OCI-LY1 (cell line): ENCODE results near the gene TBPL2.
"Not testable (repeated sequence)": the region's sequence is repeated elsewhere in the genome, so short reads cannot be mapped to it uniquely, and the experiment has no call there.

Source experiments
- H2AFZ ChIP-seq: fragments of 200-600 bp; sonication (generic), shearing (Covaris generic); 2 replicates; pipeline ENCODE4 v1.6.0; 2014; ENCODE audit warnings: antibody characterized with exemption, mild to moderate bottlenecking, low read length
- H3F3A ChIP-seq: fragments of 200-600 bp; sonication (generic), shearing (Covaris generic); 2 replicates; pipeline ENCODE4 v1.6.0; 2014; ENCODE audit warnings: mild to moderate bottlenecking, antibody characterized with exemption, low read length, moderate library complexity; ENCODE audit not compliant: insufficient read depth
- H3K27ac ChIP-seq: fragments of 200-600 bp; sonication (generic); 2 replicates; pipeline ENCODE4 v1.5.1; 2014; ENCODE audit warnings: low read length, mixed run types, mild to moderate bottlenecking, low read depth; ENCODE audit not compliant: poor library complexity, severe bottlenecking
- H3K27me3 ChIP-seq: fragments of 200-600 bp; sonication (generic); 2 replicates; pipeline ENCODE4 v1.6.0; 2014; ENCODE audit warnings: antibody characterized with exemption, mild to moderate bottlenecking, low read length, moderate library complexity; ENCODE audit not compliant: insufficient read depth
- H3K36me3 ChIP-seq: fragments of 200-600 bp; sonication (generic); 2 replicates; pipeline ENCODE4 v1.6.1; 2014; ENCODE audit warnings: mild to moderate bottlenecking, antibody characterized with exemption, low read length, moderate library complexity, mixed read lengths; ENCODE audit not compliant: insufficient read depth
- H3K4me1 ChIP-seq: fragments of 200-600 bp; sonication (generic); 2 replicates; pipeline ENCODE4 v1.5.1; 2014; ENCODE audit warnings: mild to moderate bottlenecking, low read length, moderate library complexity; ENCODE audit not compliant: insufficient read depth, severe bottlenecking
- H3K4me2 ChIP-seq: fragments of 200-600 bp; sonication (generic), shearing (Covaris generic); 2 replicates; pipeline ENCODE4 v1.6.1; 2014; ENCODE audit warnings: low read length
- H3K4me3 ChIP-seq: fragments of 200-600 bp; sonication (generic); 2 replicates; pipeline ENCODE4 v1.5.1; 2014; ENCODE audit warnings: low read length, low read depth, mild to moderate bottlenecking, mixed read lengths; ENCODE audit not compliant: poor library complexity, severe bottlenecking
- H3K79me2 ChIP-seq: fragments of 200-600 bp; shearing (Covaris generic); 2 replicates; pipeline ENCODE4 v1.6.1; 2016; ENCODE audit warnings: mixed run types, low read length, mixed read lengths; ENCODE audit not compliant: insufficient read depth
- H3K9ac ChIP-seq: fragments of 200-600 bp; sonication (generic), shearing (Covaris generic); 2 replicates; pipeline ENCODE4 v1.6.1; 2014; ENCODE audit warnings: mild to moderate bottlenecking, low read length, mixed read lengths
- H3K9me2 ChIP-seq: fragments of 200-600 bp; sonication (generic), shearing (Covaris generic); 2 replicates; pipeline ENCODE4 v1.6.1; 2014; ENCODE audit warnings: low read depth, mild to moderate bottlenecking, low read length, mixed read lengths
- H3K9me3 ChIP-seq: fragments of 200-600 bp; shearing (Covaris generic); 2 replicates; pipeline ENCODE4 v1.6.1; 2014; ENCODE audit warnings: low read length, mixed read lengths
- H4K20me1 ChIP-seq: fragments of 200-600 bp; sonication (generic), shearing (Covaris generic); 2 replicates; pipeline ENCODE4 v1.6.0; 2016; ENCODE audit warnings: mild to moderate bottlenecking, low read length; ENCODE audit not compliant: insufficient read depth
- EZH2 ChIP-seq: fragments of 200-600 bp; sonication (generic), shearing (Covaris generic); IDR thresholded peaks from 2 replicates; pipeline ENCODE4 v1.8.0; 2017; ENCODE audit warnings: borderline replicate concordance, mixed run types, mild to moderate bottlenecking, antibody characterized with exemption, low read length, moderate library complexity, mixed read lengths
- TF ChIP-seq, protein P1 (sequence below): fragments of 200-600 bp; sonication (generic), shearing (Covaris generic); IDR thresholded peaks from 2 replicates; pipeline ENCODE4 v1.5.1; 2017; ENCODE audit warnings: mild to moderate bottlenecking, antibody characterized with exemption, low read length, moderate library complexity, mixed read lengths

TBPL2 gene

GRCh38 chr14:55481769-55482168 is 41.4 kb upstream of the TBPL2 start:
- Histone ChIP-seq H2AFZ (no peak overlapping the region), H3K27me3 (no peaks in the 10 kb centered on the region), H3F3A (no peaks in the 10 kb centered on the region), H3K27ac (no peak overlapping the region), H3K36me3 (no peaks in the 10 kb centered on the region), H3K4me2 (no peak overlapping the region), H3K79me2 (no peaks in the 10 kb centered on the region), H4K20me1 (no peaks in the 10 kb centered on the region), H3K9ac (no peak overlapping the region), H3K9me3 (no peaks in the 10 kb centered on the region), H3K9me2 (no peaks in the 10 kb centered on the region), H3K4me3 (no peak overlapping the region), H3K4me1 (no peaks in the 10 kb centered on the region)
- TF ChIP-seq, protein P1, sequence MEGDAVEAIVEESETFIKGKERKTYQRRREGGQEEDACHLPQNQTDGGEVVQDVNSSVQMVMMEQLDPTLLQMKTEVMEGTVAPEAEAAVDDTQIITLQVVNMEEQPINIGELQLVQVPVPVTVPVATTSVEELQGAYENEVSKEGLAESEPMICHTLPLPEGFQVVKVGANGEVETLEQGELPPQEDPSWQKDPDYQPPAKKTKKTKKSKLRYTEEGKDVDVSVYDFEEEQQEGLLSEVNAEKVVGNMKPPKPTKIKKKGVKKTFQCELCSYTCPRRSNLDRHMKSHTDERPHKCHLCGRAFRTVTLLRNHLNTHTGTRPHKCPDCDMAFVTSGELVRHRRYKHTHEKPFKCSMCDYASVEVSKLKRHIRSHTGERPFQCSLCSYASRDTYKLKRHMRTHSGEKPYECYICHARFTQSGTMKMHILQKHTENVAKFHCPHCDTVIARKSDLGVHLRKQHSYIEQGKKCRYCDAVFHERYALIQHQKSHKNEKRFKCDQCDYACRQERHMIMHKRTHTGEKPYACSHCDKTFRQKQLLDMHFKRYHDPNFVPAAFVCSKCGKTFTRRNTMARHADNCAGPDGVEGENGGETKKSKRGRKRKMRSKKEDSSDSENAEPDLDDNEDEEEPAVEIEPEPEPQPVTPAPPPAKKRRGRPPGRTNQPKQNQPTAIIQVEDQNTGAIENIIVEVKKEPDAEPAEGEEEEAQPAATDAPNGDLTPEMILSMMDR = no peak
- TF ChIP-seq EZH2 = no peak

DNA sequence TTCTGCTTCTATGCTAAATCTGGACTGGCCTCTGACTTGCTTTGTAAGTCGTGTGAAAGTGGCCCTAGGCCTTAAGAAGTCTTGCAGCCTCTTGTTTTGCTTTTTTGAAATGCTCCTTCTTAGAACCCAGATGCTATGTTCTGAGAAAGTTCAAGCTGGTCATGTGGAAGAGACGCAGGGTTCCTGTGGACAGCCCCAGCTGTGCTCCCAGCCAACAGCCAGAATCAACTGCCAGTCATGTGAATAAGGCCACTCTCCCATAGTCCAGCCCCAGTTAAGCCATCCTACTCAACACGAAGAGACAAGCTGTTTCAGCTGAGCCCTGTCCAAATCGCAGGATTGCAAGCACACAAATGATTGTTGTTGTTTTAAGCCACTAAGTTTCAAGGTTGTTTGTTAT is 37.3 kb upstream of the TBPL2 start:
- TF ChIP-seq, protein P1 = no peak
- TF ChIP-seq EZH2 = no peak
- Histone ChIP-seq H3K9ac (no peak overlapping the region), H2AFZ (no peak overlapping the region), H3K9me2 (no peaks in the 10 kb centered on the region), H3K4me2 (no peak overlapping the region), H3F3A (no peaks in the 10 kb centered on the region), H3K27me3 (no peaks in the 10 kb centered on the region), H3K27ac (no peak overlapping the region), H3K36me3 (no peaks in the 10 kb centered on the region), H3K4me1 (no peaks in the 10 kb centered on the region), H3K4me3 (no peak overlapping the region), H3K9me3 (no peaks in the 10 kb centered on the region), H4K20me1 (no peaks in the 10 kb centered on the region), H3K79me2 (no peaks in the 10 kb centered on the region)

- H3K27ac ChIP-seq = not testable (repeated sequence)
Measured at GRCh38 chr14:55476448-55476847, 36.0 kb upstream of the TBPL2 start.

GRCh38 chr14:55473786-55474185 is 33.4 kb upstream of the TBPL2 start:
- H3K27ac ChIP-seq = no peak overlapping the region
- no peaks in the 10 kb centered on the region for H3F3A ChIP-seq
- no peak overlapping the region for H3K4me3 ChIP-seq
- no peaks in the 10 kb centered on the region for H3K79me2 ChIP-seq
- H3K9ac ChIP-seq = no peak overlapping the region
- TF ChIP-seq, protein P1 = no peak
- no peak for TF ChIP-seq EZH2
- no peaks in the 10 kb centered on the region for H3K9me3 ChIP-seq
- no peaks in the 10 kb centered on the region for H4K20me1 ChIP-seq
- no peaks in the 10 kb centered on the region for H3K4me1 ChIP-seq
- no peaks in the 10 kb centered on the region; the same call in 1 of the 2 replicates for H3K27me3 ChIP-seq
- H2AFZ ChIP-seq = no peak overlapping the region
- no peaks in the 10 kb centered on the region for H3K9me2 ChIP-seq
- no peaks in the 10 kb centered on the region for H3K36me3 ChIP-seq
- H3K4me2 ChIP-seq = no peak overlapping the region

More at GRCh38 chr14:55476448-55476847, 36.0 kb upstream of the TBPL2 start:
- H3K4me1 ChIP-seq, H3K9me2 ChIP-seq, H3K4me2 ChIP-seq, H3K9me3 ChIP-seq, H3K27me3 ChIP-seq, H2AFZ ChIP-seq, H3K36me3 ChIP-seq, H3F3A ChIP-seq, H3K9ac ChIP-seq, H4K20me1 ChIP-seq, H3K4me3 ChIP-seq, H3K79me2 ChIP-seq: not testable (repeated sequence)
